NT2/D1 (cell line): ENCODE data around the gene BEX2.

Experiments
- SUZ12 ChIP-seq: IDR thresholded peaks from 2 replicates; pipeline ENCODE4 v1.6.1; 2011; ENCODE audit not compliant: insufficient read length, insufficient read depth; ENCODE audit errors: extremely low read depth
- YY1 ChIP-seq: IDR thresholded peaks from 2 replicates; pipeline ENCODE4 v1.6.1; 2011; ENCODE audit not compliant: insufficient read length, insufficient read depth
- ZNF274 ChIP-seq: IDR thresholded peaks from 2 replicates; pipeline ENCODE4 v1.6.1; 2011; ENCODE audit warnings: mild to moderate bottlenecking, low read depth, low read length

- TF ChIP-seq SUZ12 = no peak
- TF ChIP-seq YY1 = no peak
- TF ChIP-seq ZNF274 = no peak
Measured at GRCh38 chrX:103357871-103358270, 47.1 kb upstream of the BEX2 start.
